ENCODE data around the gene RORC. TPM values are rescaled to one million over a fixed set of nuclear protein-coding genes. Genes with fewer than 3 reads are reported as not detected.

RORC gene
- total and polyA plus RNA-seq, 2 of the 8 experiments (the other 6 are each of a cell fraction or from before 2014, with no cell fraction given): 0.44 to 0.54 TPM

DNA sequence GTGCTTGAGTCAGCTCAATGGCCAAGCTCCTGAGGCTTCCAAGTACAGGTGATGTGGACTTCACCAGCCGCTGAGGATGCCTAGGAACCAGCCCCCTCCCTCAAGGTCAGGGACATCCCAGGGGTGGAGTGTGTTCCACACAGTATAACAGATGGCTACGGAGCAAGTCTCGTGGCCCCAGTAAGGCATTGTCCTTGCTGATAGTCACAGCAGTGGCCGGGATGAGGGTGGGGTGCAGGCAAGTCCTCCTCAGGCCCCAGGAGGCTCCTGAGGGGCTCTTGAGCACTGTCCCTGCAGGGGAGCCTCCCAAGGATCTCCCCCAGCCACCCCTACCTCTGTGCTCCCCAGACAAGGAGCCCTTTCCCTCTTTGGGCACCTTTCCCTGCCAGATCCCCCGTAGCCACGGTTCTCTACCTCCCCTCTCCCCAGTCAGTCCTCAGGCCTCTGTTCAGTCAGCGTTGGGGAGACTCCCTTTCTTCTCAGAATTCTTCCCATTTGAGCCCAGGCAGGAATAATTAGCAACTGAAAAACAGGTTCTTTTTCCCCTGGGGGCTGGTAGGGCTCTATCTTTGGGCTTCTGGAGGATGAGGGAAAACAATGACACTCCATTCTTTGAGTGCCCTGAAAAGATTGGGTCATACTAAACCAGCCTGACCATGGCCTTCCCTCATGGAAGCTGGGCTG, 29.0 kb upstream of the RORC start:
- DNase-seq (ENCODE audit: low read depth in 1 of 2, low spot score in 2 of 2) (peak in 1 of 2 experiments; percentile 44), FAIRE-seq (peak; percentile 73)
- H4K8ac ChIP-seq (ENCODE audit: extremely low read depth, insufficient read depth, low read length): no peak overlapping the region
- peak overlapping the region; percentile 28 to 39 for H3K4me2 ChIP-seq (ENCODE audit: insufficient read depth in 1 of 2, low read depth in 2 of 2, low read length in 2 of 2)
- no peaks in the 10 kb centered on the region for H3K9me3 ChIP-seq (ENCODE audit: insufficient read depth in 2 of 2, low read depth in 1 of 2, low read length in 1 of 2)
- no peak overlapping the region for H2BK120ac ChIP-seq (replicated peaks; ENCODE audit: low read depth, low read length)
- peak overlapping the region in 2 of 4 experiments; percentile 13 to 14; a peak in 2 of 8 replicates for H3K4me3 ChIP-seq (ENCODE audit: extremely low read depth in 1 of 4, insufficient read depth in 2 of 4, low read depth in 3 of 4, low read length in 4 of 4)
- H2AK5ac ChIP-seq (ENCODE audit: low read depth, low read length): no peak overlapping the region
- ChIA-PET CTCF (ENCODE audit: partially characterized antibody) (interaction anchor here (0.9 to 1.2 kb wide), 3 partner anchors 11 to 187 kb away, joined by 3 read pairs; no protein-coding TSS in a partner anchor), POLR2A (ENCODE audit: partially characterized antibody) (interaction anchor here (0.8 to 1.3 kb wide), 3 partner anchors 11 to 21 kb away, joined by 3 to 5 read pairs (median 4); partner anchors contain the start of gene C2CD4D)
- H3K9ac ChIP-seq (replicated peaks in 1 of 4; ENCODE audit: extremely low read depth in 1 of 4, low read depth in 3 of 4, low read length in 3 of 4): no peak overlapping the region
- H4K91ac ChIP-seq (replicated peaks; ENCODE audit: insufficient read length, low read length): no peak overlapping the region
- peaks cover 2% of the 10 kb centered on the region; the same call in 1 of the 2 replicates for H3K23me2 ChIP-seq (ENCODE audit: low read depth, low read length)
- H3K4me1 ChIP-seq (replicated peaks in 1 of 4; ENCODE audit: control insufficient read depth in 3 of 4, insufficient read depth in 4 of 4, low read length in 3 of 4): peaks cover 8 to 16% (median 12%) of the 10 kb centered on the region in 4 experiments
- H3K14ac ChIP-seq (ENCODE audit: insufficient read length): no peak overlapping the region
- no peak overlapping the region for H2BK12ac ChIP-seq (ENCODE audit: low read depth, low read length)
- no peak overlapping the region for H2AFZ ChIP-seq (ENCODE audit: low read length)
- H3K4ac ChIP-seq (replicated peaks; ENCODE audit: insufficient read length, low read depth, low read length): no peak overlapping the region
- H3K79me2 ChIP-seq (ENCODE audit: control insufficient read depth in 1 of 2, insufficient read depth in 2 of 2, low read length in 2 of 2): no peaks in the 10 kb centered on the region
- no peak overlapping the region for H3K23ac ChIP-seq (ENCODE audit: insufficient read length)
- H3K27ac ChIP-seq (ENCODE audit: low read depth, low read length): no peak overlapping the region
- peak overlapping the region; percentile 72 for H2BK15ac ChIP-seq (ENCODE audit: low read length)
- H4K5ac ChIP-seq (ENCODE audit: insufficient read length, low read depth, low read length): no peak overlapping the region
- no peaks in the 10 kb centered on the region for H3K36me3 ChIP-seq (ENCODE audit: control insufficient read depth in 2 of 4, insufficient read depth in 4 of 4, low read length in 3 of 4)
- H4K20me1 ChIP-seq (replicated peaks in 1 of 2; ENCODE audit: control insufficient read depth in 1 of 2, insufficient read depth in 2 of 2, low read length in 2 of 2): peaks cover 4 to 8% of the 10 kb centered on the region in 2 experiments
- H2BK5ac ChIP-seq (ENCODE audit: low read depth, low read length): no peak overlapping the region
- 44% methylated on average over 7 of the region's 7 CpGs; no CpG with 5 or more reads in 1 of the 2 experiments for WGBS, 2 experiments (ENCODE audit: extremely low coverage in 1 of 2, insufficient coverage in 1 of 2, insufficient read length in 1 of 2, insufficient replicate concordance in 2 of 2, low coverage in 1 of 2, low lambda C conversion rate in 2 of 2, missing lambda C conversion rate in 1 of 2)
- H3K18ac ChIP-seq (ENCODE audit: extremely low read depth, low read length): peak overlapping the region; percentile 48
- H3K79me1 ChIP-seq (ENCODE audit: low read depth, low read length): no peaks in the 10 kb centered on the region
- H2BK20ac ChIP-seq (ENCODE audit: low read length): no peak overlapping the region
- H3K27me3 ChIP-seq (replicated peaks in 1 of 4; ENCODE audit: control insufficient read depth in 3 of 4, extremely low read depth in 1 of 4, insufficient read depth in 3 of 4, low read length in 3 of 4): peaks cover 22 to 65% (median 53%) of the 10 kb centered on the region in 4 experiments
- no peak overlapping the region for H3K56ac ChIP-seq (replicated peaks; ENCODE audit: insufficient read length, low read depth, low read length)
- TF ChIP-seq, protein P1, sequence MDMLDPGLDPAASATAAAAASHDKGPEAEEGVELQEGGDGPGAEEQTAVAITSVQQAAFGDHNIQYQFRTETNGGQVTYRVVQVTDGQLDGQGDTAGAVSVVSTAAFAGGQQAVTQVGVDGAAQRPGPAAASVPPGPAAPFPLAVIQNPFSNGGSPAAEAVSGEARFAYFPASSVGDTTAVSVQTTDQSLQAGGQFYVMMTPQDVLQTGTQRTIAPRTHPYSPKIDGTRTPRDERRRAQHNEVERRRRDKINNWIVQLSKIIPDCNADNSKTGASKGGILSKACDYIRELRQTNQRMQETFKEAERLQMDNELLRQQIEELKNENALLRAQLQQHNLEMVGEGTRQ (IDR thresholded peaks at IDR 0.05; ENCODE audit: low read length): no peak
- TF ChIP-seq, protein P2, sequence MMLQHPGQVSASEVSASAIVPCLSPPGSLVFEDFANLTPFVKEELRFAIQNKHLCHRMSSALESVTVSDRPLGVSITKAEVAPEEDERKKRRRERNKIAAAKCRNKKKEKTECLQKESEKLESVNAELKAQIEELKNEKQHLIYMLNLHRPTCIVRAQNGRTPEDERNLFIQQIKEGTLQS (IDR thresholded peaks at IDR 0.05; ENCODE audit: insufficient read depth, low read depth, low read length): no peak
- no peak for TF ChIP-seq NRF1 (IDR thresholded peaks at IDR 0.05; ENCODE audit: low read depth, low read length)
- no peak for TF ChIP-seq RNF2 (IDR thresholded peaks at IDR 0.05; ENCODE audit: borderline replicate concordance, low read depth, low read length, missing control alignments, poor library complexity, severe bottlenecking)
- TF ChIP-seq TCF12 (IDR thresholded peaks at IDR 0.05; ENCODE audit: low read depth, low read length): 0 out of 2 replicates have a peak, but pooled peaks have one; percentile 58
- no peak for TF ChIP-seq SP2 (IDR thresholded peaks at IDR 0.05; ENCODE audit: low read length)
- TF ChIP-seq POLR2AphosphoS5 (IDR thresholded peaks at IDR 0.05; ENCODE audit: low read depth, low read length): no peak
- TF ChIP-seq CBX5 (IDR thresholded peaks at IDR 0.05; ENCODE audit: low read depth, low read length): no peak
- TF ChIP-seq KDM4A (IDR thresholded peaks at IDR 0.05; ENCODE audit: low read depth, low read length, severe bottlenecking): no peak
- no peak for TF ChIP-seq HDAC6 (IDR thresholded peaks at IDR 0.05; ENCODE audit: low read depth, low read length)

Data from H1 (cell line).